Kidney epithelial cell (primary cell): ENCODE measurements around the gene IL2. TPM values are rescaled to one million over a fixed set of nuclear protein-coding genes. Genes with fewer than 3 reads are reported as not detected.

Experiments used
- DNase-seq: peaks from one replicate; pipeline ENCODE4 v3.0.0-alpha.2; 2010; ENCODE audit warnings: low read depth
- H3K27me3 ChIP-seq: 2 replicates; pipeline ENCODE4 v1.6.0; 2011; ENCODE audit warnings: low read length; ENCODE audit not compliant: control insufficient read depth, insufficient read depth
- H3K36me3 ChIP-seq: 2 replicates; pipeline ENCODE4 v1.5.1; 2011; ENCODE audit warnings: low read length; ENCODE audit not compliant: control insufficient read depth, insufficient read depth
- H3K4me3 ChIP-seq: 2 replicates; pipeline ENCODE4 v1.5.1; 2011; ENCODE audit warnings: low read depth, mild to moderate bottlenecking, control low read depth, low read length
- total RNA-seq: library from RNA; depleted of rRNA; stranded (reverse); fragments of >200 nt; gene quantifications from 2 replicates; pipeline ENCODE4 v1.2.3, GENCODE V29; 2015
- TF ChIP-seq, protein P1 (sequence below): IDR thresholded peaks from 2 replicates; pipeline ENCODE4 v1.5.1; 2011; ENCODE audit warnings: mild to moderate bottlenecking, moderate library complexity, low read length, control low read depth, inconsistent platforms; ENCODE audit not compliant: insufficient read depth, poor library complexity, severe bottlenecking

The IL2 gene
- total RNA-seq, 1 donor from 2014 or later = not detected

GRCh38 chr4:122475233-122475632 is 18.7 kb upstream of the IL2 start:
- Histone ChIP-seq H3K4me3 (no peak overlapping the region), H3K36me3 (no peaks in the 10 kb centered on the region), H3K27me3 (no peaks in the 10 kb centered on the region)
- TF ChIP-seq, protein P1, sequence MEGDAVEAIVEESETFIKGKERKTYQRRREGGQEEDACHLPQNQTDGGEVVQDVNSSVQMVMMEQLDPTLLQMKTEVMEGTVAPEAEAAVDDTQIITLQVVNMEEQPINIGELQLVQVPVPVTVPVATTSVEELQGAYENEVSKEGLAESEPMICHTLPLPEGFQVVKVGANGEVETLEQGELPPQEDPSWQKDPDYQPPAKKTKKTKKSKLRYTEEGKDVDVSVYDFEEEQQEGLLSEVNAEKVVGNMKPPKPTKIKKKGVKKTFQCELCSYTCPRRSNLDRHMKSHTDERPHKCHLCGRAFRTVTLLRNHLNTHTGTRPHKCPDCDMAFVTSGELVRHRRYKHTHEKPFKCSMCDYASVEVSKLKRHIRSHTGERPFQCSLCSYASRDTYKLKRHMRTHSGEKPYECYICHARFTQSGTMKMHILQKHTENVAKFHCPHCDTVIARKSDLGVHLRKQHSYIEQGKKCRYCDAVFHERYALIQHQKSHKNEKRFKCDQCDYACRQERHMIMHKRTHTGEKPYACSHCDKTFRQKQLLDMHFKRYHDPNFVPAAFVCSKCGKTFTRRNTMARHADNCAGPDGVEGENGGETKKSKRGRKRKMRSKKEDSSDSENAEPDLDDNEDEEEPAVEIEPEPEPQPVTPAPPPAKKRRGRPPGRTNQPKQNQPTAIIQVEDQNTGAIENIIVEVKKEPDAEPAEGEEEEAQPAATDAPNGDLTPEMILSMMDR = no peak
- DNase-seq = no peak

GRCh38 chr4:122469457-122469856 is 12.9 kb upstream of the IL2 start:
- Histone ChIP-seq H3K36me3 (no peaks in the 10 kb centered on the region), H3K4me3 (no peak overlapping the region), H3K27me3 (no peaks in the 10 kb centered on the region)
- TF ChIP-seq, protein P1 = no peak
- no peak for DNase-seq

GRCh38 chr4:122458625-122459024 is 2.1 kb upstream of the IL2 start:
- DNase-seq = no peak
- no peaks in the 10 kb centered on the region for H3K36me3 ChIP-seq

DNA sequence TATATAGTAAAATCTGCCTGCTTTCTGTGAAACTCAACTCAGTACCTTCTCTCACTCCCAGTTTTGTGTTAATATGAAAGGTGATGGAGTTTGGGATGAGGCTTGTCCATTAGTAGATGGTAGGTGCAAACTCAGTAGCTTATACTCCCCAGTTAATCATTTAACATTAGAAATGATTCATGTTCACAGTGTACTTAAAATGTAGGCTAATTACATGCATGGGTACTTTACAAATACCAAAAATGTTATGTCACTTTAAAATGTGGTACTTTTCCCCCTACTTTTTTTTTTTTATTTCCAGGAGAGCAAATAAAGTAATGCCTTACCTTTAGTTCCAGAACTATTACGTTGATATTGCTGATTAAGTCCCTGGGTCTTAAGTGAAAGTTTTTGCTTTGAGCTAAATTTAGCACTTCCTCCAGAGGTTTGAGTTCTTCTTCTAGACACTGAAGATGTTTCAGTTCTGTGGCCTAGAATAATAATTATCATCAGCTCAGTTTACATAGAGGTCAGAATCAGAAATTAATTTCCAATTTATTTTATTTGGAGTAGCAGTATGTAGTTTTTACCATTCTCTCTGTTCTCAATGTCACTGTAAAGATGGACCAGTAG is 3.0 kb downstream of the IL2 start:
- no peaks in the 10 kb centered on the region for H3K36me3 ChIP-seq
- no peak overlapping the region for H3K4me3 ChIP-seq
- TF ChIP-seq, protein P1 = no peak
- DNase-seq = peak; percentile 63
- no peaks in the 10 kb centered on the region for H3K27me3 ChIP-seq

More at GRCh38 chr4:122458625-122459024, 2.1 kb upstream of the IL2 start:
- Histone ChIP-seq H3K27me3 (no peaks in the 10 kb centered on the region), H3K4me3 (no peak overlapping the region)
- TF ChIP-seq, protein P1 = no peak

GRCh38 chr4:122450847-122451246 is 5.7 kb downstream of the IL2 start:
- Histone ChIP-seq H3K36me3 (no peaks in the 10 kb centered on the region), H3K4me3 (no peak overlapping the region), H3K27me3 (no peaks in the 10 kb centered on the region)
- TF ChIP-seq, protein P1 = peak; percentile 27
- DNase-seq = no peak

DNA sequence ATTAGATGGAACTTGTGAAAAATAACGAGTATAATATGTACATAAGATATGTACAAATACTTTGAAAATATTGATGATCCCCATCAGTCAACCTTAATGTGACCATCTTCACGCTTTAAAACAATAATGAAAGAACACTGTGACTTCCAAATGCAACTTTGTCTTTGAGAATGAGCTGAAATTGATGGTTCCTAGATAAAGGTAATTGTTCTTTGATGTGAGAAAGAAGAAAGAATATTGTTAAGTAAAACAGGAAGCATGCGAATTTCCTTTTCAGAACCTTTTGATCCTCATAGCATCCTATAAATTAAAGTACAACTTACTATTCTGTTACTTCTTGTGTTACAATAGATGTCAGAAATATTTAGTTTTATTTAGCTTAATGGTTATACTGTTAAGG is 22.2 kb downstream of the IL2 start:
- Histone ChIP-seq H3K36me3 (no peaks in the 10 kb centered on the region), H3K27me3 (no peaks in the 10 kb centered on the region), H3K4me3 (no peak overlapping the region)
- TF ChIP-seq, protein P1 = no peak
- DNase-seq = no peak
